Activated CD8-positive, alpha-beta T cell treated with anti-CD3 and anti-CD28 coated beads for 36 hours (primary cell): ENCODE measurements around the gene FBRSL1. TPM values are rescaled to one million over a fixed set of nuclear protein-coding genes. Genes with fewer than 3 reads are reported as not detected.
"Not testable (repeated sequence)": the region's sequence is repeated elsewhere in the genome, so short reads cannot be mapped to it uniquely, and the experiment has no call there.

Experiments
- ATAC-seq: fragments of 200-7000 bp; cut with Tn5 transposase; one replicate; pipeline ENCODE4 v1.10.0; 2021; ENCODE audit warnings: mild to moderate bottlenecking, moderate library complexity
- CTCF ChIA-PET: fragments of 350-600 bp; sonication (Branson Sonifier 250); formaldehyde crosslinking; loops from one replicate; lab custom pipeline; 2021; ENCODE audit warnings: antibody characterized with exemption; lab: Charles Lee
- POLR2A ChIA-PET: fragments of 350-600 bp; sonication (Branson Sonifier 250); formaldehyde crosslinking; loops from one replicate; lab custom pipeline; 2021; ENCODE audit warnings: antibody characterized with exemption; lab: Charles Lee
- DNase-seq: peaks from one replicate; pipeline ENCODE4 v3.0.0-alpha.2; 2020
- H3K27ac Mint-ChIP-seq: one replicate; pipeline ENCODE4 v1.8.0; 2021; ENCODE audit warnings: mild to moderate bottlenecking, mixed read lengths
- H3K27me3 Mint-ChIP-seq: one replicate; pipeline ENCODE4 v1.8.0; 2021; ENCODE audit warnings: mixed read lengths
- H3K36me3 Mint-ChIP-seq: one replicate; pipeline ENCODE4 v1.8.0; 2021; ENCODE audit warnings: low read depth, mixed read lengths
- H3K4me1 Mint-ChIP-seq: one replicate; pipeline ENCODE4 v1.8.0; 2021; ENCODE audit warnings: low read depth, mixed read lengths
- H3K4me3 Mint-ChIP-seq: one replicate; pipeline ENCODE4 v1.8.0; 2021; ENCODE audit warnings: mild to moderate bottlenecking, moderate library complexity, mixed read lengths
- H3K9me3 Mint-ChIP-seq: one replicate; pipeline ENCODE4 v1.8.0; 2021; ENCODE audit warnings: mixed read lengths
- intact Hi-C: fragments of 100-400 bp; cut with micrococcal nuclease; formaldehyde crosslinking; loops from one replicate; pipeline ENCODE4 v1.10.0; 2022
- total RNA-seq, 2 experiments: library from RNA; stranded (reverse); gene quantifications; one replicate each; pipeline ENCODE4 v1.2.3, GENCODE V29; 2021
- TF ChIP-seq, protein P1 (sequence below): fragments of 200-600 bp; IDR thresholded peaks from one replicate; pipeline ENCODE4 v1.8.0; 2022; ENCODE audit warnings: antibody characterized with exemption, mild to moderate bottlenecking

FBRSL1 gene
- total RNA-seq, 2 experiments from 2014 or later = 41.4 to 48.1 TPM

DNA sequence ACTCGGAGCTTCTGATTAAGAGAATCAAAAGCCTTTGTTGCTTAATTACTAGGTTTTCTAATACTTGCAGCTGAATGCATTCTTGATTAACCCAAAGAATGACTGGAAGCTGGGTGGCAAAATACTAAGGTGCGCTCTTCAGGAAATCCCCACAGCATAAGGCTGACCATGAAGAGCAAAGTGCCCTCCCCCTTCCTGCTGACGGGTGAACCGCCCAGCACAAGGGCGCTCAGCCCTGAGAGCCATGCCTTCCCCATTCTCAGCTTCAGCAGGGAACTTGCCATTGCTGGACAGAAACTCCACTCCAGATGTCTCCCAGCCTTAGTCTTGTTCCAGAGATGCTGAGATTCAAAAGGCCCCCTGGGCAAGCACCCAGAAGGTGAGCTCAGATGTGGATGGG lies 27.2 kb upstream of the FBRSL1 start:
- ATAC-seq (peak; percentile 66), DNase-seq (no peak)
- no peak overlapping the region for H3K27ac Mint-ChIP-seq
- no peaks in the 10 kb centered on the region for H3K27me3 Mint-ChIP-seq
- peaks cover 3% of the 10 kb centered on the region for H3K4me1 Mint-ChIP-seq
- CTCF ChIA-PET = interaction anchor here (0.7 to 1.5 kb wide), 5 partner anchors 24 to 98 kb away, joined by 3 to 4 read pairs (median 3); no protein-coding TSS in a partner anchor
- POLR2A ChIA-PET = interaction anchor here (1.1 kb wide), 1 partner anchor 23 kb away, joined by 3 read pairs; no protein-coding TSS in a partner anchor
- H3K9me3 Mint-ChIP-seq = no peaks in the 10 kb centered on the region
- H3K4me3 Mint-ChIP-seq = no peak overlapping the region
- TF ChIP-seq, protein P1, sequence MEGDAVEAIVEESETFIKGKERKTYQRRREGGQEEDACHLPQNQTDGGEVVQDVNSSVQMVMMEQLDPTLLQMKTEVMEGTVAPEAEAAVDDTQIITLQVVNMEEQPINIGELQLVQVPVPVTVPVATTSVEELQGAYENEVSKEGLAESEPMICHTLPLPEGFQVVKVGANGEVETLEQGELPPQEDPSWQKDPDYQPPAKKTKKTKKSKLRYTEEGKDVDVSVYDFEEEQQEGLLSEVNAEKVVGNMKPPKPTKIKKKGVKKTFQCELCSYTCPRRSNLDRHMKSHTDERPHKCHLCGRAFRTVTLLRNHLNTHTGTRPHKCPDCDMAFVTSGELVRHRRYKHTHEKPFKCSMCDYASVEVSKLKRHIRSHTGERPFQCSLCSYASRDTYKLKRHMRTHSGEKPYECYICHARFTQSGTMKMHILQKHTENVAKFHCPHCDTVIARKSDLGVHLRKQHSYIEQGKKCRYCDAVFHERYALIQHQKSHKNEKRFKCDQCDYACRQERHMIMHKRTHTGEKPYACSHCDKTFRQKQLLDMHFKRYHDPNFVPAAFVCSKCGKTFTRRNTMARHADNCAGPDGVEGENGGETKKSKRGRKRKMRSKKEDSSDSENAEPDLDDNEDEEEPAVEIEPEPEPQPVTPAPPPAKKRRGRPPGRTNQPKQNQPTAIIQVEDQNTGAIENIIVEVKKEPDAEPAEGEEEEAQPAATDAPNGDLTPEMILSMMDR = no peak
- intact Hi-C loops = no loop called here
- no peaks in the 10 kb centered on the region for H3K36me3 Mint-ChIP-seq

DNA sequence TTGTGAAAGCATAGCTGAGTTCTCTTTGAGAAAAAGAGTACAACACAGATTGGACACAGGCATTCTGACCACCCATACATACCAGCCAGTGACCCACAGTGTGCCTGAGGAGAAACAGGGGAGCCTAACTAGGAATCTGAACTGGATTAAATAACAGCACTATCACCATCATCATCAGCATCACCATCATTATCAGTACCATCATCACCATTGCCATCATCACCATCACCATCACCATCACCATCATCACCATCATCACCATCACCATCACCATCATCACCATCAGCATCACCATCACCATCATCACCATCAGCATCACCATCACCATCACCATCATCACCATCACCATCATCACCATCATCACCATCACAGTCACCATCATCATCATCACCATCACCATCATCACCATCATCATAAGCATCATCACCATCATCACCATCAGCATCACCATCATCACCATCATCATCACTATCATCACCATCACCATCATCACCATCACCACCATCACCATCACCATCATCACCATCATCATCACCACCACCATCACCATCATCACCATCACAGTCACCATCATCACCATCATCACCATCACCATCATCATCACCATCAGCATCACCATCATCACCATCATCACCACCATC lies 26.5 kb upstream of the FBRSL1 start:
- ChIA-PET POLR2A (interaction anchor here (1.1 kb wide), 1 partner anchor 24 kb away, joined by 3 read pairs; no protein-coding TSS in a partner anchor), CTCF (interaction anchor here (1.0 to 1.5 kb wide), 3 partner anchors 36 to 98 kb away, joined by 3 to 4 read pairs (median 3); no protein-coding TSS in a partner anchor)
- H3K4me1 Mint-ChIP-seq, intact Hi-C loops, H3K27ac Mint-ChIP-seq, H3K36me3 Mint-ChIP-seq, H3K9me3 Mint-ChIP-seq, H3K27me3 Mint-ChIP-seq, ATAC-seq, DNase-seq, H3K4me3 Mint-ChIP-seq: not testable (repeated sequence)

DNA sequence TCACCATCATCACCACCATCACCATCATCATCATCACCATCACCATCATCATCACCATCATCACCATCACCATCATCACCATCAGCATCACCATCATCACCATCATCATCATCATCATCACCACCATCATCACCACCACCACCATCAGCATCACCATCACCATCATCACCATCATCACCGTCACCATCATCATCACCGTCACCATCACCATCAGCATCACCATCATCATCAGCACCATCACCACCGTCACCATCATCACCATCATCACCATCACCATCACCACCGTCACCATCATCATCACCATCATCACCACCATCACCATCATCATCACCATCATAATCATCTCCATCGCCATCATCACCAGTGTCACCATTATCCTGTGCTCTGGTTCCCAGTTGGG lies 25.6 kb upstream of the FBRSL1 start:
- peaks cover 11% of the 10 kb centered on the region for H3K4me1 Mint-ChIP-seq
- ATAC-seq, H3K36me3 Mint-ChIP-seq, intact Hi-C loops, H3K9me3 Mint-ChIP-seq, CTCF ChIA-PET, H3K4me3 Mint-ChIP-seq, DNase-seq, POLR2A ChIA-PET, H3K27ac Mint-ChIP-seq, H3K27me3 Mint-ChIP-seq: not testable (repeated sequence)

DNA sequence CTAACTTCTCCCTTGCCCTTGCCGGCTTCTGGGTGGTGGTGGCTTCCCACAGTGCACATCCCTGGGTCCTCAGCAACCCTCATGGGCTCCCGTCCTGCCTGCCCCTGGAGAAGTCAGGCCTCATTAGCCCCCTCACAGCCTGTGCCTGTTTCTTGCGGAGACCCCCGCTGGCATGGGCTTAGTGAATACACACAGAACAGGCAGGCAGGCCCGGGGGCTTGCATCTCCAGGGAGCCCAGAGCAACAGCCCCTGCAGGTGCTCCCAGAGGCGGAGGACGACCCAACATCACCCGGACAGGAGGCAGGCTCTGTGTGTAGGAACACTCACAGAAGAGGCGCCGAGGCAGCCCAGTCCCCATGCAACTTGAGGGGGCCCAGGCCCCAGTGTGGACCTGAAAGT lies 25.1 kb upstream of the FBRSL1 start:
- DNase-seq (no peak), ATAC-seq (no peak)
- POLR2A ChIA-PET = no interaction called here
- CTCF ChIA-PET = no interaction called here
- Mint-ChIP-seq H3K36me3 (no peaks in the 10 kb centered on the region), H3K27me3 (no peaks in the 10 kb centered on the region), H3K4me3 (no peak overlapping the region), H3K27ac (no peak overlapping the region), H3K9me3 (no peaks in the 10 kb centered on the region), H3K4me1 (peaks cover 17% of the 10 kb centered on the region)
- TF ChIP-seq, protein P1 = no peak
- intact Hi-C loops = no loop called here

DNA sequence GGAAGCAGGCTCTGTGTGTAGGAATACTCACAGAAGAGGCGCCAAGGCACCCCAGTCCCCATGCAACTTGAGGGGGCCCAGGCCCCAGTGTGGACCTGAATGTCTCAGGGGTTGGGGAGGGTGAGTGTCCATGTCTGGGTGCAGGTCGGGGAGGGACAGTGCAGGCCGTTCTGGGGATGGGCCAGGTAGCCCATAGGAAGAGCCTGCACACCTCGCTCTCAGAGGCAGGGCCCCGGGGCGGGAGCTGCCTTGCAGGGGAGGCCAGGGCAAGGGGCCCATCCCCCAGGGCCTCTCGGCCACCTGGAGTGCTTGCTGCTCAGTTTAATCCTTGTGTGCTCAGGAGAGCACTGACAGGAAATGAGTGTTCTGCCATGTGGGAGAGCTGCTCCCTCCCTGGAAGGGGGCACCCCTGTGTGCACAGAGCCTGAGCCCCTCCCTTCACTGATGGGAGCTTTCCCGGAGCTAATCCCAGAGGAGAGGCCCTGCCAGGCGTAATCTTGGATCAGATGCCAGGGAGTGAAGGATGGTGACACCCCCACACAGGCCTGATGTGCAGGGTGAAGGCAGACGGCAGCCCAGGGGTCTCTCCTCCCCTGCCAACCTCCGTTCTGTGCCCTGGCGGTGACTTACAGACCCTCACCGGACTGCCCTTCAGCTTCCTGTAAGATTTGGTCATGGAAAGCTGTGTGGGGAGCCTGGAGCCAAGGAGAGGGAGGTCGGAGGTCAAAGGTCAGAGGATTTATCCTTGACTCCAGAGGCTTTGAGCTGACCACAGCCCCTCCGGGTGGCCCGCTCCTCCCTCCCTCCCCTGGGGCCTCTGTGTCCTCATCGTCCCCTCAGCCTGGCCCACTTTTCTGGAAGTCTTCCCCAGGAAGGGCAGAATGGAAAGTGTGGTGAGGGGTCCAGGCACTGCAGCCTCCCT lies 24.4 kb upstream of the FBRSL1 start:
- Mint-ChIP-seq H3K27me3 (no peaks in the 10 kb centered on the region), H3K9me3 (no peaks in the 10 kb centered on the region), H3K27ac (no peak overlapping the region), H3K36me3 (no peaks in the 10 kb centered on the region), H3K4me3 (no peak overlapping the region), H3K4me1 (peaks cover 23% of the 10 kb centered on the region)
- ChIA-PET CTCF (no interaction called here), POLR2A (no interaction called here)
- intact Hi-C loops = no loop called here
- TF ChIP-seq, protein P1 = no peak
- DNase-seq = no peak
- ATAC-seq = peak; percentile 17
